ENCODE data around the gene TCL1B.

- TF ChIP-seq, protein P1, sequence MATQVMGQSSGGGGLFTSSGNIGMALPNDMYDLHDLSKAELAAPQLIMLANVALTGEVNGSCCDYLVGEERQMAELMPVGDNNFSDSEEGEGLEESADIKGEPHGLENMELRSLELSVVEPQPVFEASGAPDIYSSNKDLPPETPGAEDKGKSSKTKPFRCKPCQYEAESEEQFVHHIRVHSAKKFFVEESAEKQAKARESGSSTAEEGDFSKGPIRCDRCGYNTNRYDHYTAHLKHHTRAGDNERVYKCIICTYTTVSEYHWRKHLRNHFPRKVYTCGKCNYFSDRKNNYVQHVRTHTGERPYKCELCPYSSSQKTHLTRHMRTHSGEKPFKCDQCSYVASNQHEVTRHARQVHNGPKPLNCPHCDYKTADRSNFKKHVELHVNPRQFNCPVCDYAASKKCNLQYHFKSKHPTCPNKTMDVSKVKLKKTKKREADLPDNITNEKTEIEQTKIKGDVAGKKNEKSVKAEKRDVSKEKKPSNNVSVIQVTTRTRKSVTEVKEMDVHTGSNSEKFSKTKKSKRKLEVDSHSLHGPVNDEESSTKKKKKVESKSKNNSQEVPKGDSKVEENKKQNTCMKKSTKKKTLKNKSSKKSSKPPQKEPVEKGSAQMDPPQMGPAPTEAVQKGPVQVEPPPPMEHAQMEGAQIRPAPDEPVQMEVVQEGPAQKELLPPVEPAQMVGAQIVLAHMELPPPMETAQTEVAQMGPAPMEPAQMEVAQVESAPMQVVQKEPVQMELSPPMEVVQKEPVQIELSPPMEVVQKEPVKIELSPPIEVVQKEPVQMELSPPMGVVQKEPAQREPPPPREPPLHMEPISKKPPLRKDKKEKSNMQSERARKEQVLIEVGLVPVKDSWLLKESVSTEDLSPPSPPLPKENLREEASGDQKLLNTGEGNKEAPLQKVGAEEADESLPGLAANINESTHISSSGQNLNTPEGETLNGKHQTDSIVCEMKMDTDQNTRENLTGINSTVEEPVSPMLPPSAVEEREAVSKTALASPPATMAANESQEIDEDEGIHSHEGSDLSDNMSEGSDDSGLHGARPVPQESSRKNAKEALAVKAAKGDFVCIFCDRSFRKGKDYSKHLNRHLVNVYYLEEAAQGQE (IDR thresholded peaks at IDR 0.05): no peak
- TF ChIP-seq, protein P2, sequence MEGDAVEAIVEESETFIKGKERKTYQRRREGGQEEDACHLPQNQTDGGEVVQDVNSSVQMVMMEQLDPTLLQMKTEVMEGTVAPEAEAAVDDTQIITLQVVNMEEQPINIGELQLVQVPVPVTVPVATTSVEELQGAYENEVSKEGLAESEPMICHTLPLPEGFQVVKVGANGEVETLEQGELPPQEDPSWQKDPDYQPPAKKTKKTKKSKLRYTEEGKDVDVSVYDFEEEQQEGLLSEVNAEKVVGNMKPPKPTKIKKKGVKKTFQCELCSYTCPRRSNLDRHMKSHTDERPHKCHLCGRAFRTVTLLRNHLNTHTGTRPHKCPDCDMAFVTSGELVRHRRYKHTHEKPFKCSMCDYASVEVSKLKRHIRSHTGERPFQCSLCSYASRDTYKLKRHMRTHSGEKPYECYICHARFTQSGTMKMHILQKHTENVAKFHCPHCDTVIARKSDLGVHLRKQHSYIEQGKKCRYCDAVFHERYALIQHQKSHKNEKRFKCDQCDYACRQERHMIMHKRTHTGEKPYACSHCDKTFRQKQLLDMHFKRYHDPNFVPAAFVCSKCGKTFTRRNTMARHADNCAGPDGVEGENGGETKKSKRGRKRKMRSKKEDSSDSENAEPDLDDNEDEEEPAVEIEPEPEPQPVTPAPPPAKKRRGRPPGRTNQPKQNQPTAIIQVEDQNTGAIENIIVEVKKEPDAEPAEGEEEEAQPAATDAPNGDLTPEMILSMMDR (IDR thresholded peaks at IDR 0.05): no peak
- no peak for TF ChIP-seq POLR2A (IDR thresholded peaks at IDR 0.05; ENCODE audit: low read length)
- TF ChIP-seq NR3C1 (IDR thresholded peaks at IDR 0.05): no peak
- TF ChIP-seq HOXB13 (CRISPR knock-in tag; IDR thresholded peaks at IDR 0.05; ENCODE audit: low read depth): no peak
- TF ChIP-seq ZFP36 (IDR thresholded peaks at IDR 0.05; ENCODE audit: borderline replicate concordance, partially characterized antibody): no peak
- TF ChIP-seq RFX5 (IDR thresholded peaks at IDR 0.05): no peak
- TF ChIP-seq MAZ (IDR thresholded peaks at IDR 0.05; ENCODE audit: borderline replicate concordance, low read depth, low read length): no peak
- no peak for TF ChIP-seq CEBPB (IDR thresholded peaks at IDR 0.05)
- no peak for TF ChIP-seq CBX8 (IDR thresholded peaks at IDR 0.05)
- TF ChIP-seq MAFK (IDR thresholded peaks at IDR 0.05; ENCODE audit: partially characterized antibody): no peak
- TF ChIP-seq MYC (IDR thresholded peaks at IDR 0.05; ENCODE audit: borderline replicate concordance, low read length): no peak
- TF ChIP-seq CHD4 (IDR thresholded peaks at IDR 0.05; ENCODE audit: borderline replicate concordance): no peak
Measured at GRCh38 chr14:95662376-95663186, 23.6 kb upstream of the TCL1B start.
